Stimulated activated CD4-positive, alpha-beta T cell treated with anti-CD3 and anti-CD28 coated beads, Interleukin-2, amount 100 ng/mL, for 24 hours (primary cell): ENCODE data around the gene LRIT1.
"Not testable (repeated sequence)": the region's sequence is repeated elsewhere in the genome, so short reads cannot be mapped to it uniquely, and the experiment has no call there.

Source experiments
- DNase-seq, 2 donors: peaks; one replicate each; pipeline ENCODE4 v3.0.0-alpha.2; 2020

The LRIT1 gene, protein sequence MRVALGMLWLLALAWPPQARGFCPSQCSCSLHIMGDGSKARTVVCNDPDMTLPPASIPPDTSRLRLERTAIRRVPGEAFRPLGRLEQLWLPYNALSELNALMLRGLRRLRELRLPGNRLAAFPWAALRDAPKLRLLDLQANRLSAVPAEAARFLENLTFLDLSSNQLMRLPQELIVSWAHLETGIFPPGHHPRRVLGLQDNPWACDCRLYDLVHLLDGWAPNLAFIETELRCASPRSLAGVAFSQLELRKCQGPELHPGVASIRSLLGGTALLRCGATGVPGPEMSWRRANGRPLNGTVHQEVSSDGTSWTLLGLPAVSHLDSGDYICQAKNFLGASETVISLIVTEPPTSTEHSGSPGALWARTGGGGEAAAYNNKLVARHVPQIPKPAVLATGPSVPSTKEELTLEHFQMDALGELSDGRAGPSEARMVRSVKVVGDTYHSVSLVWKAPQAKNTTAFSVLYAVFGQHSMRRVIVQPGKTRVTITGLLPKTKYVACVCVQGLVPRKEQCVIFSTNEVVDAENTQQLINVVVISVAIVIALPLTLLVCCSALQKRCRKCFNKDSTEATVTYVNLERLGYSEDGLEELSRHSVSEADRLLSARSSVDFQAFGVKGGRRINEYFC

DNA sequence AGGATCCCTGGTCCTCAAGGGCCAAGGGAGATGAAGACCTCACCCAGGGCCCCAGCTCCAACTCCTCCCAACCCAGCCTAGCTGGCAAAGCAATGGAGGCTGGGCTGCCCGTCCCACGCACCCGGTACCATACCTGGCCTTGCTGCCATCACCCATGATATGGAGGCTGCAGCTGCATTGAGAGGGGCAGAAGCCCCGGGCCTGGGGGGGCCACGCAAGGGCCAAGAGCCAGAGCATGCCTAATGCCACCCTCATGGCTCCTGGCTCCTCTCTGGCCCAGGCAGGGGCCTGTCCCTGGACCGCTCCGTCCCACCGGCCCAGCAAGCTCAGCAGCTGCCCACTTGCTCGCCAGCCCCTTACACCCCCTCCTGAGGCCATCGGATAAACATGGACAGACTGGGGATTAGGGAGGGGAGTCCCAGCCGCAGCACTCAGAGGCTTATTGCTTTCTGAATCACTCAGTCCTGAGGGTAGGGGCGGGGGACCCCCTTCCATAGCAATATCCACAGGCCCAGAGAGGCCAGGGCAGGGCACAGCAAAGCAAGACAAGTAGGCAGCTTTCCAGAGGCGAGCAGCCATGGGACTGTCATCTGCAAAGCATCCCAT, at the start of gene LRIT1:
TSS of gene LRIT1 (minus strand) at position 362 of the 606 bp plus-strand sequence. CDS start at position 255, 107 bp downstream.
- DNase-seq, result no peak

- no peak for DNase-seq
Measured at GRCh38 chr10:84290235-84290634, 48.9 kb upstream of the LRIT1 start.

GRCh38 chr10:84289521-84290200, 48.3 kb upstream of the LRIT1 start:
- no peak for DNase-seq

DNA sequence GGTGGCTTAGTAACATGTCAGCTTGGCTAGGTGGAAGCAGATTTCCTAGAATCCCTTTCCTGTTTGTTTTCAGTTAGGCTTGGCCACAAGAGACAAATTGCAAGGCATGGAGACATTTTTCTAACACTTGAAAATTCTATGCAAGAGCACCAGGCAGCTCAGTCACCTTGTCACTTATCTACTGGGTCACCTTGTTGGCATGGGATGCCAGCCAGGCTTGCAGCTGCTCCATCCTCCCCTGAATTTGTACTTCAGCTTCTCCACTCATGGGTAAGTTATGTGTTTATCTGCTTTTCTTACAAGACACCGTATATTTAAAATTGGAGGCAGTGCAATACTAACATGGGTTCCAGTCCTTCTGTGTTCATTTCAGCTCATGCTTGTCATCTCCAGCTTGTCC, 46.8 kb upstream of the LRIT1 start:
- no peak for DNase-seq

- DNase-seq, result no peak
Measured at GRCh38 chr10:84286695-84287094, 45.3 kb upstream of the LRIT1 start.

DNA sequence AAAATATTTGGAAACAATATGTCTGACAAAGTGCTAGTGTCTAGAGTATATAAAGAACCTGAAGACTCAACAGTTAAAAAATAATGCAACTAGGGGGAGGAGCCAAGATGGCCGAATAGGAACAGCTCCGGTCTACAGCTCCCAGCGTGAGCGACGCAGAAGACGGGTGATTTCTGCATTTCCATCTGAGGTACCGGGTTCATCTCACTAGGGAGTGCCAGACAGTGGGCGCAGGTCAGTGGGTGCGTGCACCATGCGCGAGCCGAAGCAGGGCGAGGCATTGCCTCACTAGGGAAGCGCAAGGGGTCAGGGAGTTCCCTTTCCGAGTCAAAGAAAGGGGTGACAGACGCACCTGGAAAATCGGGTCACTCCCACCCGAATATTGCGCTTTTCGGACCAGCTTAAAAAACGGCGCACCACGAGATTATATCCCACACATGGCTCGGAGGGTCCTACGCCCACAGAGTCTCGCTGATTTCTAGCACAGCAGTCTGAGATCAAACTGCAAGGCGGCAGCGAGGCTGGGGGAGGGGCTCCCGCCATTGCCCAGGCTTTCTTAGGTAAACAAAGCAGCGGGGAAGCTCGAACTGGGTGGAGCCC, 38.6 kb upstream of the LRIT1 start:
- DNase-seq, result not testable (repeated sequence)

DNA sequence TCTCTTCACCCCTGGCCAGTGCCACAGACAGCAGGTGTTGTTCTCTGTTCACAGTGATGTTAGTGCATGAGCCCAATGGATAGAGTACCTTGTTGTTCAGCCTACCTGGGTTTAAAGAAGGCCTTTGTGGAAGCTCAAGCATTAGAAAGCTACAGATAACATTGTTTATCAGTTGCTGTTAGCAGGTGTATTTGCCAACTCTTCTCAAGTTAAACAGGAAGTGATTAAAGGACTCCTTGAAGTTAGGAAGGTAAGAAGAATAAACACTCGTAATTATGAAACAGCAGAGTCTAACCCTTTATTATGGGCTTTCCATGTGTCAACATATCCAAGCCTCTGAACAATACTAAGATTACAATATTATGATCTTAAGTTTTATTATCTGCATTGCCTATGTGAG, 29.4 kb upstream of the LRIT1 start:
- DNase-seq, result no peak

GRCh38 chr10:84269773-84270172, 28.4 kb upstream of the LRIT1 start:
- no peak for DNase-seq

DNA sequence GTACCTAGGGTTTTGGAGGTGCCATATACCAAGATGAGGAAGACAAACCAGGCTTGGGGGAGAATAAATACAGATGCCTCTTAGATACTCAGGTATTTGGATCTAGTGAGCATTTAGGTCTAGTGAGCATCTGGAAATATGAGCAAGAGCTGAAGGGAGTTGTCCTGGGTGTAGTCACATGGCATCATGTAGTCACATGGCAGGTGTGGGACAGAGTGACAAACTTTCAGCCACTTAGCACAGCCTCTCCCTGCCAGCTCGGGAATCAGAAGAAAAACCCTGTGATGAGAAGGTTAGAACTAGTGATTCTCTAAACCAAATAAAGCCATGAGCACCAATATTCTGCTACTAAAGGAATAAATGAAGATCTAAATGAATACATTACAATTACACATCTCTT, 27.8 kb upstream of the LRIT1 start:
- no peak for DNase-seq

- peak; percentile 70 to 85 for DNase-seq
Measured at GRCh38 chr10:84267503-84268126, 26.3 kb upstream of the LRIT1 start.

DNA sequence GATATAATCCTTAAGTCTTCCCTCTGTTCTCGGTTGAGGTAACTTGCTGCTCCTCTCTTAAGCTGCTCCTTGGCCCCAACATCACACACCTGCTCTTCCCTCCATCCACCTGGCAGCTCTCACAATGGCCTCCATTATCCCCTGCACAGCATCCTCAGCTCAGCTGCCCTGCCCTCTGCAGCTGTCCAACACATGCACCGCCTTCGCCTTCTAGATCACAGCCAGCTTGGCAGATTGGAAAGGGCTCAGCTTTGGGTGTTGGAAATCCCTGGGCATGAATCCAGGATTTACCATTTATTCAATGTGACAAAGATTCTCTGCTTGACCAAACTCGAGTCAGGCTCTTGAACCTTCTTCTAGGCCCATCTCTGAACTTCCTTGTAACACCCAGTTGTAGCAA, 24.1 kb upstream of the LRIT1 start:
- DNase-seq, result no peak

GRCh38 chr10:84264611-84265141, 23.3 kb upstream of the LRIT1 start:
- peak; percentile 75 to 77 for DNase-seq

- no peak for DNase-seq
Measured at GRCh38 chr10:84263716-84264115, 22.4 kb upstream of the LRIT1 start.

GRCh38 chr10:84262190-84262956, 21.0 kb upstream of the LRIT1 start:
- no peak for DNase-seq

GRCh38 chr10:84261236-84261915, 20.0 kb upstream of the LRIT1 start:
- DNase-seq, result no peak

DNA sequence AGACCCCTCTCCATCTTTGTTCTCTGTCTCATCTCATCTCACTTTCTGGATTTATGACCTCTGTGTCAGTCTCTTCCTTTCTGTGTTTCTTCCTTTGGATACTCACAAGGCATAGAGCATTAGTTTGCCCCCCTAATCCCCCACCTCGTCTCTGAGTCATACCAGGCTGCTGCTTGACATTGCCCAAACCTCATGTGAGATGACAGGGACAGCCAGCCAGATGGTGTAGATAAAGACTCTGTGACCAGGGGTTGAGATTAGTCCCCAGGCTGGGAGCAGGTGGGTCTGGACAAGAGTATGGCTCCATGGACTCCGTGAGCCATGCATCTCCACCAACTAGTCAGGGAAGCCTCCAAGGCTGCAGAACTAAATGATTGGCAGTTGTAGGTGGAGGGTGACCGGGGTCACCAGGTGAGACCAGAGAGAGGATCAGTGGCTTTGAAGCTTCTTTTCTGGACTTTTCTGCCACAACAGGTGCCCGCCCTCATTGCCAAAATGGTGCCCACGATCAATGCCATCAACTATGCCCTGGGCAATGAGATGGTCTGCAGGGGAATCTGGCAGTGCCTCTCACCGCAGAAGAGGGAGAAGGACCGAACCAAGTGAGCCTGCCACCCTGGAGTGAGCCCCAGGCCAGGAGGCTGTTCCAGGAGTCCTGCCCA, 16.8 kb upstream of the LRIT1 start:
- DNase-seq, result no peak

DNA sequence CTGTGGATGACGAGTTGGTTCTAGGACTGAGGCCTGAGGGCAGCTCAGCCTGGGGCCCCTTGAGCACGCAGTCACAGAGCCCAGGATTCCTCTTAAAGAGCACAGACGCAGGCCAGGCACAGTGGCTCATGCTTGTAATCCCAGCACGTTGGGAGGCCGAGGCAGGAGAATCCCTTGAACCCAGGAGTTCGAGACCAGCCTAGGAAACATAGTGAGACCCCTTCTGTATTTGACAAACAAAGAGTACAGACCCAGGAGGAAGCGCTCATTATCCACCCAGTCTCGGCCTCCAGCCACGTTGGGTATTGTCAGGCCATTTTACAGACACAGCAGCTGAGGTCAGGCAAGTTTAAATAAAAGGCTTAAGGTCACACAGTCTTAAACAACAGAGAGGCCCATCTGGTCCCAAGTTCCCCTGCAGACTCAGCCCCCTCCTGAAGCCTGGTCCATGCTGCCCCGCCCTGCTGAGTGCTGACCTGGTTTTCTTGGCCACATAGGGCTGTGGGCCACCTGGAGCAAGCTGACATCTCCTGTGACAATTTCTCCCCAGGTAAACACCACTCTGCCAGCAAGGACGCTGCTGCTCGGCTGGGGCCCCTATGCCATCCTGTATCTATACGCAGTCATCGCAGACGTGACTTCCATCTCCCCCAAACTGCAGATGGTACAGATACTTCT, 16.1 kb upstream of the LRIT1 start:
- no peak for DNase-seq

DNA sequence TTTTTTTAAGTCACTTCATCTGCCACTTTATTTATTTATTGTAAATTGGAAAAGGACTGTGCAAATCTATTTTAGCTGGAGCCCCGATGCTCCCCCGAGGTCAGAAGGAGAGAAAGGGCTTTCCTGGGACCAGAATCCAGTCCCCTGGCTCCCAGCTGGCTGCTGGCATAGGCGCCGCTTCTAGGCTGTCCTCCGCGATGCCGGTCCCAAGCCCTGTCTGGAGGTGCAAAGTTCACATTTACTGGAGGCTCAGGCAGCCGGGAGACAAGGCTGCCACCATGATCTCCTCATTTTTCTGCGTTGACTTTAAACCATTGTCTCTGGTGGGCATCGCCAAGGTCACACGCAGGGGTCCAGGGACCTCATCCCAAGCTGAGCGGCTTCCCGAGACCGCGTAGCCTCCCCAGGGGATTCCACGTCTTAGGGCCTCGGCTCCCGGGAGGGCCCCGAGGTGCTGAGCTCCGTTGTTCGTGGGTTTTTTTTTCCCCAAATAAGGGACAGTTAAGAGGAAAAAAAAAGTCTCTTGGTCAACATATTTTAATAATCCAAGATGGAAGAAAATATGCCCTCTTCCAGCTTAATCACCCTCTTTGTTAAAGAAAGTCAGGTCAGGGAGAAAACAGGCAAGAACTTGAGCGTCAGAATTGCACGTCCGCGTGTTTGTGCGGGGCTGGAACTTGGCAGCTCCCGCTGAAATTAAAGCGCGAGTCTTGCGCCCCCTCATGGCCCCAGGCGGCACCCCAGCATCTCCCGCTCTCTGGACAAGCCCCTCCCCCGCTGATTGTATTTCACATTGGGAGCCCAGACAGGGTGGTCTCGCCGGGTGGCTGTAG, 15.4 kb upstream of the LRIT1 start:
- peak; percentile 45 to 70 for DNase-seq
